ENCODE measurements around the gene MT1G. TPM values are rescaled to one million over a fixed set of nuclear protein-coding genes. Genes with fewer than 3 reads are reported as not detected.

MT1G gene
- total RNA-seq, 1 donor from 2014 or later: 2.8 TPM

DNA sequence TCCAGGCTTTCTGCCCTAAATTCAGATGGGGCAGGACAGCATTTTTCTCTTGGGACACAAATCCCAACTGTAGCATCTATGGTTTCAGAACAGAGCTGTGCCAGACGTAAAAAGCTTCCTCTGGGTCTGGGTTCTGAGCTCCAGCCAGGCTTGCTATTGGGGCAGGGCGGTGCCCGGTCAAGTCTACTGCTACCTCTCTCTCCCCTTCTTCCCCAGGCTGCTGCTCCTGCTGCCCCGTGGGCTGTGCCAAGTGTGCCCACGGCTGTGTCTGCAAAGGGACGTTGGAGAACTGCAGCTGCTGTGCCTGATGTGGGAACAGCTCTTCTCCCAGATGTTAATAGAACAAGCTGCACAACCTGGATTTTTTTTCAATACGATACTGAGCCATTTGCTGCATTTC, 34.3 kb downstream of the MT1G start:
- H3K9me3 Mint-ChIP-seq: no peaks in the 10 kb centered on the region
- no peak overlapping the region for H3K4me3 Mint-ChIP-seq
- no peak for DNase-seq (ENCODE audit: extremely low spot score, unreplicated experiment)
- no peaks in the 10 kb centered on the region for H3K36me3 Mint-ChIP-seq
- H3K27me3 Mint-ChIP-seq: peaks cover 96% of the 10 kb centered on the region
- H3K4me1 Mint-ChIP-seq (ENCODE audit: unreplicated experiment): peaks cover 11% of the 10 kb centered on the region
- TF ChIP-seq, protein P1, sequence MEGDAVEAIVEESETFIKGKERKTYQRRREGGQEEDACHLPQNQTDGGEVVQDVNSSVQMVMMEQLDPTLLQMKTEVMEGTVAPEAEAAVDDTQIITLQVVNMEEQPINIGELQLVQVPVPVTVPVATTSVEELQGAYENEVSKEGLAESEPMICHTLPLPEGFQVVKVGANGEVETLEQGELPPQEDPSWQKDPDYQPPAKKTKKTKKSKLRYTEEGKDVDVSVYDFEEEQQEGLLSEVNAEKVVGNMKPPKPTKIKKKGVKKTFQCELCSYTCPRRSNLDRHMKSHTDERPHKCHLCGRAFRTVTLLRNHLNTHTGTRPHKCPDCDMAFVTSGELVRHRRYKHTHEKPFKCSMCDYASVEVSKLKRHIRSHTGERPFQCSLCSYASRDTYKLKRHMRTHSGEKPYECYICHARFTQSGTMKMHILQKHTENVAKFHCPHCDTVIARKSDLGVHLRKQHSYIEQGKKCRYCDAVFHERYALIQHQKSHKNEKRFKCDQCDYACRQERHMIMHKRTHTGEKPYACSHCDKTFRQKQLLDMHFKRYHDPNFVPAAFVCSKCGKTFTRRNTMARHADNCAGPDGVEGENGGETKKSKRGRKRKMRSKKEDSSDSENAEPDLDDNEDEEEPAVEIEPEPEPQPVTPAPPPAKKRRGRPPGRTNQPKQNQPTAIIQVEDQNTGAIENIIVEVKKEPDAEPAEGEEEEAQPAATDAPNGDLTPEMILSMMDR (conservative IDR thresholded peaks at IDR 0.05): no peak
- no peak overlapping the region for H3K27ac Mint-ChIP-seq

DNA sequence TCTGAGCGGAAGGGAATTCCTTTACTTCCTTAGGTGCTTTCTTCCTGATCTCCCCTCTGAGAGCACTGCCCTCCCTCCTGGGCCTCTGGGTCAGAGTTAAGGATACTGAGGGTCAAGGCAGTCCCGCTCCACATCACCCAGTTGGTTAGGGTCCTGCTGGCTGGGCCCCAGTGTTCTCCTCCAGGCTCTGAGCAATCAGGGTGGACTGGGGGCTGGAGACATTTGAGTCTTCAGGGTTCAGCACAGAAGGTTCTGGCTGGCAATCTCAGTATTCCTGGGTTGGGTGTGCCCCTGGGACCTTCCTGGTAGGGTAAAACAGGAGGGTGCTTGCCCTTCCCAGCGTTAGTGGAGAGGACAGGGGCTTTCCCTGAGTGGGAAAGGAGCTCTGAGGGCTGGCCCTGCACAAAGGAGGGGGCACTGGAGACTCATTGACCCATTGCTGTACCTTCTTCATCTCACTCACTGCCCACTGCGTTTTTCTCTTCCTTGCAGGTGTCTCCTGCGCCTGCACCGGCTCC, 35.0 kb downstream of the MT1G start:
- no peak for DNase-seq (ENCODE audit: extremely low spot score, unreplicated experiment)
- no peaks in the 10 kb centered on the region for H3K36me3 Mint-ChIP-seq
- H3K9me3 Mint-ChIP-seq: no peaks in the 10 kb centered on the region
- no peak overlapping the region for H3K27ac Mint-ChIP-seq
- peaks cover 10% of the 10 kb centered on the region for H3K4me1 Mint-ChIP-seq (ENCODE audit: unreplicated experiment)
- H3K4me3 Mint-ChIP-seq: peak overlapping the region; percentile 67
- TF ChIP-seq, protein P1 (conservative IDR thresholded peaks at IDR 0.05): no peak
- peaks cover 93% of the 10 kb centered on the region for H3K27me3 Mint-ChIP-seq

DNA sequence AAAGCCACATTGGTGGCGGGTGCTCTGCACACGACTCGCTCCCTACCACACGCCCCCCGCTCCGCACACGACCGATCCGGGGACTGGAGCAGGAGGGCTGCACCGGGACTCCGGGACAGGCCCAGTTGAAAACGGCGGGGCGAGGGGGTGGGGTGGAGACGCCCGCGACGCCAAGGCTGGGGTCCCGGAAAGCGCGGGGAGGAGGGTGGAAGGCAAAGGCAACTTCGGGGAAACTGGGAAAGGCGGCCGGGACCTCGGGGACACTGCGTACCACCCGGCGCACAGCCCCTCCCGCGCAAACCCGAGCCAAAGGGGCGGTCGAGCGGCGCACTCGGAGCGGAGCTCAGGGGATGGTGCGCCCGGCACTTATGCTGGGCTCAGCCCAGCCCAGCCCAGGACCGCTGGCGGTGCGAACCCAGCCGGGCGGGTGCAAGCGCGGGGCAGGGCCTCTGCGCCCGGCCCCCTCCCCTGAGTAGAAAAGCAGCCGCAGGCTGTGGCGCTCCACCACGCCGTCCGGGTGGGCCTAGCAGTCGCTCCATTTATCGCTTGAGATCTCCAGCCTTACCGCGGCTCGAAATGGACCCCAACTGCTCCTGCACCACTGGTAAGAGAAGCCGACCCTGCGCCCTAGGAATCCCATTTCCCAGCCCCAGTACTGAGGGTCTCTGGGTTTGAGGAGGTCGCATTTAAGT, 35.6 kb downstream of the MT1G start, which contains the start of gene MT1M:
Gene MT1M (plus strand): TSS at position 504 of the 692 bp plus-strand sequence. CDS start 73 bp downstream, at position 577.
- peaks cover 7% of the 10 kb centered on the region for H3K4me1 Mint-ChIP-seq (ENCODE audit: unreplicated experiment)
- no peaks in the 10 kb centered on the region for H3K36me3 Mint-ChIP-seq
- DNase-seq (ENCODE audit: extremely low spot score, unreplicated experiment): no peak
- TF ChIP-seq, protein P1 (conservative IDR thresholded peaks at IDR 0.05): no peak
- peak within 1 kb of the TSS; percentile 85 for H3K4me3 Mint-ChIP-seq
- H3K9me3 Mint-ChIP-seq: no peaks in the 10 kb centered on the region
- H3K27me3 Mint-ChIP-seq: peaks cover 88% of the 10 kb centered on the region
- H3K27ac Mint-ChIP-seq: no peak within 1 kb of the TSS

DNA sequence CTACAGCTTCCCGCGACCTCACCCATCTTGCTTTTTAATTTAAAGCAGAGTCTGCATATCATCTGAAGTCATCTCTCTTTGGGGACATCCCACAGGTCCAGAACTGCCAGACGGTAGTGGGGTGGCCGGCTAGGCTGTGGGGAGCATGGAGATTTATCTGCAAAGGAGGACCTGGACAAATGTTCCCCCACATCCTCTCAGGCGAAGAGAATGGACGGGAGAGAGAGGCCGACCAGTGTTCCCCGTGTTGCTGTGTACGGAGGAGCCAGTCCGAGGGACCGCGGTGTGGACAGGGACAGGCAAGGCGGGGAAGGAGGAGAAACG, 36.1 kb downstream of the MT1G start:
- TF ChIP-seq, protein P1 (conservative IDR thresholded peaks at IDR 0.05): no peak
- no peak overlapping the region for H3K27ac Mint-ChIP-seq
- H3K4me1 Mint-ChIP-seq (ENCODE audit: unreplicated experiment): peaks cover 7% of the 10 kb centered on the region
- no peaks in the 10 kb centered on the region for H3K9me3 Mint-ChIP-seq
- H3K27me3 Mint-ChIP-seq: peaks cover 88% of the 10 kb centered on the region
- H3K36me3 Mint-ChIP-seq: no peaks in the 10 kb centered on the region
- no peak for DNase-seq (ENCODE audit: extremely low spot score, unreplicated experiment)
- peak overlapping the region; percentile 85 for H3K4me3 Mint-ChIP-seq

DNA sequence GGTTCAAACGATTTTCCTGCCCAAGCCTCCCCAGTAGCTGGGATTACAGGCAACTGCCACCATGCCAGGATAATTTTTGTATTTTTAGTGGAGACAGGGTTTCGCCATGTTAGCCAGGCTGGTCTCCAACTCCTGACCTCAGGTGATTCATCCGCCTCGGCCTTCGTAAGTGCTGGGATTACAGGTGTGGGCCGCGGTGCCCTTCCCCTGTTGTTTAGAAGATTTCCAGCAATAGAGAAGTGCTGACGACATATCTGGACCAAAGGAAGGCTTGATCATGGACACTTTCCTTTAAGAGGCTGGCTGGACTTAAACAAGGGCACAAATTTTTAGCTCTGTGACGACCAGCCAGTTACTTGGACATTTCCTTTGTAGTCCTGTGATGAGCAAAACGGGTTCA, 36.7 kb downstream of the MT1G start:
- H3K27ac Mint-ChIP-seq: no peak overlapping the region
- peaks cover 7% of the 10 kb centered on the region for H3K4me1 Mint-ChIP-seq (ENCODE audit: unreplicated experiment)
- no peaks in the 10 kb centered on the region for H3K9me3 Mint-ChIP-seq
- H3K36me3 Mint-ChIP-seq: no peaks in the 10 kb centered on the region
- H3K4me3 Mint-ChIP-seq: peak overlapping the region; percentile 85
- TF ChIP-seq, protein P1 (conservative IDR thresholded peaks at IDR 0.05): no peak
- H3K27me3 Mint-ChIP-seq: peaks cover 88% of the 10 kb centered on the region
- no peak for DNase-seq (ENCODE audit: extremely low spot score, unreplicated experiment)

Data from type B pancreatic cell (in vitro differentiated cells).